NCI-H128 (cell line): ENCODE data around the gene SYNE4.
"Not testable (repeated sequence)": the region's sequence is repeated elsewhere in the genome, so short reads cannot be mapped to it uniquely, and the experiment has no call there.

Source experiments
- DNase-seq: peaks from one replicate; lab custom pipeline; 2025; ENCODE audit not compliant: unreplicated experiment; lab: John Stamatoyannopoulos, UW

SYNE4 gene, protein sequence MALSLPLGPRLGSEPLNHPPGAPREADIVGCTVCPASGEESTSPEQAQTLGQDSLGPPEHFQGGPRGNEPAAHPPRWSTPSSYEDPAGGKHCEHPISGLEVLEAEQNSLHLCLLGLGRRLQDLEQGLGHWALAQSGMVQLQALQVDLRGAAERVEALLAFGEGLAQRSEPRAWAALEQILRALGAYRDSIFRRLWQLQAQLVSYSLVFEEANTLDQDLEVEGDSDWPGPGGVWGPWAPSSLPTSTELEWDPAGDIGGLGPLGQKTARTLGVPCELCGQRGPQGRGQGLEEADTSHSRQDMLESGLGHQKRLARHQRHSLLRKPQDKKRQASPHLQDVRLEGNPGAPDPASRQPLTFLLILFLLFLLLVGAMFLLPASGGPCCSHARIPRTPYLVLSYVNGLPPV

GRCh38 chr19:36008336-36008978, at the start of gene SYNE4:
SYNE4 (minus strand) TSS chr19:36008813; CDS start chr19:36008681, 132 bp downstream.
- no peak for DNase-seq

GRCh38 chr19:36054733-36055686, 46.4 kb upstream of the SYNE4 start, which contains the start of gene WDR62:
WDR62 (plus strand) TSS chr19:36054897; CDS start chr19:36054972, 75 bp downstream.
- DNase-seq: peak; percentile 90

- DNase-seq: peak; percentile 99
These were observed 45.6 kb upstream of the SYNE4 start, which contains the start of gene THAP8 for GRCh38 chr19:36054119-36054732. THAP8 (minus strand) TSS chr19:36054285; CDS start chr19:36054217, 68 bp downstream.

- DNase-seq: no peak
These were observed 43.0 kb upstream of the SYNE4 start for GRCh38 chr19:36051637-36052036.

DNA sequence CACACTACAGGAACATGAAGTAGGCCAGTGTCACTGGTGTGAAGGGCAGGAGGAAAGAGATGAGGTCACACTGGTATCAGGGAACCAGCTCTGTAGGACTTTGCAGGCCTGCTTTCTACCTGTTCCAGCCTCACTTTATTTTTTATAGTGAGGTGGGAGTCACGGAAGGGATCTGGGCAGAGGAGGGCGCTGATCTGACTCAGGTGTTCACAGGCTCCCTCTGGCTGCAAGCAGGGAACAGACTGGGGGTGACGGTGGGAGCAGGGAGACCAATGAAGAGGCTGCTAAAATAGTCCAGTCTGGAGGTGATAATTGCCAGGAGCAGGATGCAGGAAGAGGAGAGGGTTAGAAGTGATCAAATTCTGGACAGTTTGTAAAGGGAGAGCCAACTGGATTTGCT, 42.6 kb upstream of the SYNE4 start:
- no peak for DNase-seq

- no peak for DNase-seq
These were observed 40.6 kb upstream of the SYNE4 start for GRCh38 chr19:36049080-36049698.

DNA sequence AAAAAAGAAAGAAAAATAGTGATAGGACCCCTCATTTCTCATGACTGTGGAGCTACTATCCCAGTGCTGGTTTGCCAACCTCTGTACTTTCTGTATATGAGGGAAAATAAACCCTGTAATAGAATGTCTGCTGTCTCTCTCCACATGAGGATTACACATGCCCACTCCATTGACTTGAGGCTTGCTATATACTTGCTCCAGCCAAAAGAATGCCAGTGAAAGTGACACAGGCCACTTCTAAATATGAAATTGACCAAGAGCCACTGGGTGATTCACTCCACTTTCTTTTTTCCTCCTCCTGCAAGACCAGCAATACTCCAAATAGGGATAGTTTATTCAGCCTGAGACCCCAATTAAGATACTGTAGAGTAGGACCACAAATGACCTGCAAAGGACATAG, 39.2 kb upstream of the SYNE4 start:
- DNase-seq: no peak

- no peak for DNase-seq
These were observed 37.9 kb upstream of the SYNE4 start for GRCh38 chr19:36046443-36047050.

- DNase-seq: no peak
These were observed 35.3 kb upstream of the SYNE4 start for GRCh38 chr19:36043952-36044351.

- no peak for DNase-seq
These were observed 33.2 kb upstream of the SYNE4 start for GRCh38 chr19:36041831-36042230.

DNA sequence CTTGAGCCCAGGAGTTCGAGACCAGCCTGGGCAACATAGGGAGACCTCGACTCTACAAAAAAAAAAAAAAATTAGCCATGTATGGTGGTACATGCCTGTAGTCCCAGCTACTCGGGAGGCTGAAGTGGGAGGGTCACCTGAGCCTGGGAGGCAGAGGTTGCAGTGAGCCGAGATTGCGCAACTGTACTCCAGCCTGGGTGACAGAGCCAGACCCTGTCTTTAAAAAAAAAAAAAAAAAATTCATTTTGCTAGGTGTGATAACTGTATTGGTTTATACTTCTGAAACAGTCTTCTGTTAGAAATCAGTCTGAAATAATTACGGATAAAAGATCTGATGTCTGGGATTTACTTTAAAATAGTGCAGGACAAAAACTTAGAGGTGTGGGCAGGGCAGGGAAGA, 32.5 kb upstream of the SYNE4 start:
- not testable (repeated sequence) for DNase-seq

- DNase-seq: no peak
These were observed 31.9 kb upstream of the SYNE4 start for GRCh38 chr19:36040495-36040894.

DNA sequence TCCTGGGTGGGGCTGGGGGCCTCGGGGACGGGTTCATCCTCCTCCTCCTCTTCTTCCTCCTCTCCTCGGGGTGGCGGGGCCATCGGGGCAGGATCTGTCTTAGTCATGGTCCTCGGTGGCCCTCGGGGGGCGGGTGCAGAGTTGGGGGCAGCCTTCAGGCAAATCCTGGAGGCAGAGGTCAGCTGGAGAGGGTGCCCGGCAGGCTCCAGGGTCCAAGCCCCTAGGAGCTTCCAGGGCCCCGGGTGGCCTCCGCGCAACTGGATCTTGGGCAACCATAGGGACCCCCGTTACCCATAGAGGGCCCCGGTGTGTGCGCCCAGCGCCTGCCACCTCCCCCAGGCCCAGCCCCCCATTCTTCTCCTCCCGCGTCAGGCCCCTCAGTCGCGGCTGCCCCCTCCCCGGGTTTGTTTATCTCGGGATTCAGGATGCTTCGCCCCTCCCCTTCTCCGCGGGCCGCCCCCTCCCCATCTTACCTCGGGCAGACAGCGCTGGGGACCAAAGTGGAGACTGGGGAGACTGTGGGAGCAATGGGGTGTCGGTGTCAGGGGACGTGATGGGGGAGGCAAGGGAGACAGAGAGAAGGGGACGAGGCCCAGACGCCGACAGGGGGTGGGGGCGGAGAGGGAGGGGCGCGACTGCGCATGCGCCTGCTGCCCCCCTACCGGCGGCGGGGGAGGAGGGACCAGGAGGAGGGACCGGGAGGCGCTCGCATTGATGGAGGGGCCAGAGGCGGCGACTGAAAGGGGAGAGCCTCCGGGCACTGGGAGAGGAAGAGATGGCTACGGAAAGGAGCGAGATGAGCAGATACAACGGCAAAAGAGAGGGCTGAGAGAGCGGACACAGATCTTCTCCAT, 23.9 kb upstream of the SYNE4 start, which contains the start of gene CLIP3:
Gene CLIP3, minus strand, starts transcription at position 623 of the 854 bp plus-strand sequence. Its CDS starts 516 bp downstream, at position 107.
- DNase-seq: peak; percentile 79

DNA sequence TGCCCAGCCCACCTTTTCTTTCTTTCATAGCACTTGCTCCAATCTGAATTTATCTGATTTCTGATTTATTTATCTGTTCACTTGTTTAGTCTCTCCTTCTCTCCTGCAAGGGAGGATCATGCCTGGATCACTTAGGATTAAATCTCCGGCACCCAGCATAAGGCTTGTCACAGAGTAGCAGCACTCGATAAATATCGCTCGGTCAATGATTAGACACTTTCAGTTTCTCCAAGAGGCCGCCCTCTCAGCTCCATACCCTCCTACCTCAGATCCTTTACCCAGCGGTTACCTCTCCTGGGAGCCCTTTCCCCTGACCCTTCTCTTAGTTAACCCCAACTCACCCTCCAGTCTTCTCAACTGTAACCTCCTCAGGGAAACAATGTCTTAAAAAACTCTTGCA, 22.7 kb upstream of the SYNE4 start:
- DNase-seq: no peak

GRCh38 chr19:36030264-36031148, 21.9 kb upstream of the SYNE4 start:
- no peak for DNase-seq

DNA sequence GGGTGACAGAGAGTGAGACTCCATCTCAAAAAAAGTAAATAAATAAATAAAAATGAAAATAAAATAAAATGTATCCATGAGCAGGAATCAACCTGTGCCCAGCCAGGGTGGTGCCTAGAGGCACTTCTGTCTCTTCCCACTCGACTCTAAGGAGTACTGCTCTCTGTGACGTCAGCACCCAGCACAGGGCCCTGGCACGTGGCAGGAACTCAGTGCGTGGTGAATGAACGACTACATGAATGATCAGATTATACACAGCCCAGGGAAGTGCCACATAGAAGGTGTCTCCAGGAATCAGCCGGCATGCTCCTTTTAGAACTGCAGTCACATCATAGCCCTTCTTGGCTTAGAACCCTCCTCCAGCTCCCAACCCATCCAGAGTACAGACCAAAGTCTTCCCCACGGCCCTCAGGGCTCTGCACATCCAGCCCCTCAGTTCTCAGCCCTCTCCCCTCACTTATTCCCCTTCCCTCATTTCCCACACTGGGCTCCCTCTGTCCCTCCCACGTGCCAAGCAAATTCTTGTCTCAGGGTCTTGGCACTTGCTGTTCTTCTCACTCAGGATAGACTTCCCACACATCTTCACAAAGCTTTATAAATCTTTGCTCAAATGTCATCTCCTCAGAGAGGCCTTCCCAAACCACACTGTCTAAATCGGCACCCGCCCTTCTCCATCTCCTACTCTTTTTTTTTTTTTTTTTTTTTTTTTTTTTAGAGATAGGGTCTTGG, 19.9 kb upstream of the SYNE4 start:
- DNase-seq: no peak

GRCh38 chr19:36027696-36028095, 19.1 kb upstream of the SYNE4 start:
- no peak for DNase-seq
